OCI-LY1 (cell line): ENCODE measurements around the gene PLEKHA7.
"Not testable (repeated sequence)": the region's sequence is repeated elsewhere in the genome, so short reads cannot be mapped to it uniquely, and the experiment has no call there.

ENCODE experiments used
- H2AFZ ChIP-seq: fragments of 200-600 bp; sonication (generic), shearing (Covaris generic); 2 replicates; pipeline ENCODE4 v1.6.0; 2014; ENCODE audit warnings: antibody characterized with exemption, mild to moderate bottlenecking, low read length
- H3F3A ChIP-seq: fragments of 200-600 bp; sonication (generic), shearing (Covaris generic); 2 replicates; pipeline ENCODE4 v1.6.0; 2014; ENCODE audit warnings: mild to moderate bottlenecking, antibody characterized with exemption, low read length, moderate library complexity; ENCODE audit not compliant: insufficient read depth
- H3K27ac ChIP-seq: fragments of 200-600 bp; sonication (generic); 2 replicates; pipeline ENCODE4 v1.5.1; 2014; ENCODE audit warnings: low read length, mixed run types, mild to moderate bottlenecking, low read depth; ENCODE audit not compliant: poor library complexity, severe bottlenecking
- H3K27me3 ChIP-seq: fragments of 200-600 bp; sonication (generic); 2 replicates; pipeline ENCODE4 v1.6.0; 2014; ENCODE audit warnings: antibody characterized with exemption, mild to moderate bottlenecking, low read length, moderate library complexity; ENCODE audit not compliant: insufficient read depth
- H3K36me3 ChIP-seq: fragments of 200-600 bp; sonication (generic); 2 replicates; pipeline ENCODE4 v1.6.1; 2014; ENCODE audit warnings: mild to moderate bottlenecking, antibody characterized with exemption, low read length, moderate library complexity, mixed read lengths; ENCODE audit not compliant: insufficient read depth
- H3K4me1 ChIP-seq: fragments of 200-600 bp; sonication (generic); 2 replicates; pipeline ENCODE4 v1.5.1; 2014; ENCODE audit warnings: mild to moderate bottlenecking, low read length, moderate library complexity; ENCODE audit not compliant: insufficient read depth, severe bottlenecking
- H3K4me2 ChIP-seq: fragments of 200-600 bp; sonication (generic), shearing (Covaris generic); 2 replicates; pipeline ENCODE4 v1.6.1; 2014; ENCODE audit warnings: low read length
- H3K4me3 ChIP-seq: fragments of 200-600 bp; sonication (generic); 2 replicates; pipeline ENCODE4 v1.5.1; 2014; ENCODE audit warnings: low read length, low read depth, mild to moderate bottlenecking, mixed read lengths; ENCODE audit not compliant: poor library complexity, severe bottlenecking
- H3K79me2 ChIP-seq: fragments of 200-600 bp; shearing (Covaris generic); 2 replicates; pipeline ENCODE4 v1.6.1; 2016; ENCODE audit warnings: mixed run types, low read length, mixed read lengths; ENCODE audit not compliant: insufficient read depth
- H3K9ac ChIP-seq: fragments of 200-600 bp; sonication (generic), shearing (Covaris generic); 2 replicates; pipeline ENCODE4 v1.6.1; 2014; ENCODE audit warnings: mild to moderate bottlenecking, low read length, mixed read lengths
- H3K9me2 ChIP-seq: fragments of 200-600 bp; sonication (generic), shearing (Covaris generic); 2 replicates; pipeline ENCODE4 v1.6.1; 2014; ENCODE audit warnings: low read depth, mild to moderate bottlenecking, low read length, mixed read lengths
- H3K9me3 ChIP-seq: fragments of 200-600 bp; shearing (Covaris generic); 2 replicates; pipeline ENCODE4 v1.6.1; 2014; ENCODE audit warnings: low read length, mixed read lengths
- H4K20me1 ChIP-seq: fragments of 200-600 bp; sonication (generic), shearing (Covaris generic); 2 replicates; pipeline ENCODE4 v1.6.0; 2016; ENCODE audit warnings: mild to moderate bottlenecking, low read length; ENCODE audit not compliant: insufficient read depth
- EZH2 ChIP-seq: fragments of 200-600 bp; sonication (generic), shearing (Covaris generic); IDR thresholded peaks from 2 replicates; pipeline ENCODE4 v1.8.0; 2017; ENCODE audit warnings: borderline replicate concordance, mixed run types, mild to moderate bottlenecking, antibody characterized with exemption, low read length, moderate library complexity, mixed read lengths
- TF ChIP-seq, protein P1 (sequence below): fragments of 200-600 bp; sonication (generic), shearing (Covaris generic); IDR thresholded peaks from 2 replicates; pipeline ENCODE4 v1.5.1; 2017; ENCODE audit warnings: mild to moderate bottlenecking, antibody characterized with exemption, low read length, moderate library complexity, mixed read lengths

PLEKHA7 gene

GRCh38 chr11:16891165-16891564 is 123.0 kb downstream of the PLEKHA7 start:
- no peaks in the 10 kb centered on the region for H3K4me1 ChIP-seq
- no peaks in the 10 kb centered on the region for H3K79me2 ChIP-seq
- no peak overlapping the region for H3K27ac ChIP-seq
- no peak overlapping the region for H2AFZ ChIP-seq
- no peak overlapping the region for H3K4me2 ChIP-seq
- H3K9me2 ChIP-seq = no peaks in the 10 kb centered on the region
- H3K4me3 ChIP-seq = no peak overlapping the region
- no peaks in the 10 kb centered on the region for H3K9me3 ChIP-seq
- TF ChIP-seq, protein P1, sequence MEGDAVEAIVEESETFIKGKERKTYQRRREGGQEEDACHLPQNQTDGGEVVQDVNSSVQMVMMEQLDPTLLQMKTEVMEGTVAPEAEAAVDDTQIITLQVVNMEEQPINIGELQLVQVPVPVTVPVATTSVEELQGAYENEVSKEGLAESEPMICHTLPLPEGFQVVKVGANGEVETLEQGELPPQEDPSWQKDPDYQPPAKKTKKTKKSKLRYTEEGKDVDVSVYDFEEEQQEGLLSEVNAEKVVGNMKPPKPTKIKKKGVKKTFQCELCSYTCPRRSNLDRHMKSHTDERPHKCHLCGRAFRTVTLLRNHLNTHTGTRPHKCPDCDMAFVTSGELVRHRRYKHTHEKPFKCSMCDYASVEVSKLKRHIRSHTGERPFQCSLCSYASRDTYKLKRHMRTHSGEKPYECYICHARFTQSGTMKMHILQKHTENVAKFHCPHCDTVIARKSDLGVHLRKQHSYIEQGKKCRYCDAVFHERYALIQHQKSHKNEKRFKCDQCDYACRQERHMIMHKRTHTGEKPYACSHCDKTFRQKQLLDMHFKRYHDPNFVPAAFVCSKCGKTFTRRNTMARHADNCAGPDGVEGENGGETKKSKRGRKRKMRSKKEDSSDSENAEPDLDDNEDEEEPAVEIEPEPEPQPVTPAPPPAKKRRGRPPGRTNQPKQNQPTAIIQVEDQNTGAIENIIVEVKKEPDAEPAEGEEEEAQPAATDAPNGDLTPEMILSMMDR = no peak
- no peak for TF ChIP-seq EZH2
- H3F3A ChIP-seq = no peaks in the 10 kb centered on the region
- H3K9ac ChIP-seq = no peak overlapping the region
- H3K36me3 ChIP-seq = no peaks in the 10 kb centered on the region
- H3K27me3 ChIP-seq = no peaks in the 10 kb centered on the region
- H4K20me1 ChIP-seq = no peaks in the 10 kb centered on the region

DNA sequence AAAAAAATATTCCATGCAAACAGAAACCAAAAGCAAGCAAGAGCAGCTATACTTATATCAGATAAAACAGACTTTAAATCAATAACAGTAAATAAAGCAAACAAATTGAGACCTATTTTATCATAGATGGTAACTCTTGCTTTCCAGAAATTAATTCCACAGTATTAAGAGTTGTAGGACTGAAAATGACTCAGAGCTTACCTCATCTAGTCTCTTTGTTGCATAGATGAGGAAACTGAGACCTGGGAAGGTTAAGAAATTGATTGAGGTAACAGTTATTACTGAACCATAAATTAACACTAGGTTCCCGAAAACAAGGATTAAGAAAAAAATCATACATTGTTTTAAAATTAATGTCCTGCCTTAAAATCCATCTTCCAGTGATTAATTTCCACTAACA is 123.8 kb downstream of the PLEKHA7 start:
- no peak overlapping the region for H3K27ac ChIP-seq
- no peaks in the 10 kb centered on the region for H3K4me1 ChIP-seq
- TF ChIP-seq, protein P1 = no peak
- no peak for TF ChIP-seq EZH2
- no peaks in the 10 kb centered on the region for H3K9me3 ChIP-seq
- no peaks in the 10 kb centered on the region for H3K9me2 ChIP-seq
- H3K9ac ChIP-seq = no peak overlapping the region
- no peaks in the 10 kb centered on the region for H3F3A ChIP-seq
- no peak overlapping the region for H3K4me2 ChIP-seq
- H2AFZ ChIP-seq = no peak overlapping the region
- no peak overlapping the region for H3K4me3 ChIP-seq
- H3K79me2 ChIP-seq = no peaks in the 10 kb centered on the region
- no peaks in the 10 kb centered on the region for H3K27me3 ChIP-seq
- H3K36me3 ChIP-seq = no peaks in the 10 kb centered on the region
- H4K20me1 ChIP-seq = no peaks in the 10 kb centered on the region

DNA sequence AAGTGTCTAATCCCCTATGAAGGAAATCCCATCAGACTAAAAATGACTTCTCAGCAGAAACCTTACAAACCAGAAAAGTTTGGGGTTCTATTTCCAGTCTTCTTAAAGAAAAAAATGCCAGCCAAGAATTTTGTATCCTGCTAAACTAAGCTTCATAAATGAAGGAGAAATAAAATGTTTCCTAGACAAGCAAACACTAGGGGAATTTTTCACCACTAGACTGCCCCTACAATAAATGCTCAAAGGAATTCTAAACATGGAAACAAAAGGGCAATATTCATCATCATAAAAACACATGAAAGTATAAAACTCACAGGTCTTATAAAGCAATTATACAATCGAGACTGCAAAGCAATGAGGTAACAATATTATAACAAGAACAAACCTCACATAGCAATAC is 124.3 kb downstream of the PLEKHA7 start:
- H4K20me1 ChIP-seq = no peaks in the 10 kb centered on the region
- no peak overlapping the region for H3K4me3 ChIP-seq
- no peak overlapping the region for H3K9ac ChIP-seq
- no peaks in the 10 kb centered on the region for H3K9me3 ChIP-seq
- H3K4me1 ChIP-seq = no peaks in the 10 kb centered on the region
- H3F3A ChIP-seq = no peaks in the 10 kb centered on the region
- H3K27ac ChIP-seq = no peak overlapping the region
- no peaks in the 10 kb centered on the region for H3K79me2 ChIP-seq
- no peaks in the 10 kb centered on the region for H3K27me3 ChIP-seq
- H2AFZ ChIP-seq = no peak overlapping the region
- no peaks in the 10 kb centered on the region for H3K9me2 ChIP-seq
- TF ChIP-seq EZH2 = no peak
- TF ChIP-seq, protein P1 = no peak
- no peaks in the 10 kb centered on the region for H3K36me3 ChIP-seq
- no peak overlapping the region for H3K4me2 ChIP-seq

DNA sequence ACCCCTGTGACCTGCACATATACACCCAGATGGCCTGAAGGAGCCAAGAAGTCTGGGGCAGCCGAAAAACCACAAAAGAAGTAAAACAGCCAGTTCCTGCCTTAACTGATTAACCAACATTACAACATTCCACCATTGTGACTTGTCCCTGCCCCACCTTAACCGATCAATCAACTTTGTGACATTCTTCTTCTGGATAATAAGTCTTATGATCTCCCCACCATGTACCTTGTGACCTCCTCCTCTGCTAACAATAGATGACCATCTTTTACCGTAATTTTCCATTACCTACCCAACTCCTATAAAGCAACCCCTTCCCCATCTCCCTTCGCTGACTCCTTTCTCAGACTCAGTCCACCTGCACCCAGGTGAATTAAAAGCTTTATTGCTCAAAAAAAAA is 125.2 kb downstream of the PLEKHA7 start:
- H3K36me3 ChIP-seq, H3F3A ChIP-seq, H3K4me1 ChIP-seq, H3K79me2 ChIP-seq, H3K9me3 ChIP-seq, H3K4me3 ChIP-seq, H3K9ac ChIP-seq, H2AFZ ChIP-seq, H3K27ac ChIP-seq, H3K27me3 ChIP-seq, H3K9me2 ChIP-seq, H4K20me1 ChIP-seq, H3K4me2 ChIP-seq: not testable (repeated sequence)

- not testable (repeated sequence) for H3K9ac ChIP-seq, H3K9me3 ChIP-seq, H3K4me1 ChIP-seq, H3K4me3 ChIP-seq, H3K9me2 ChIP-seq, H3K79me2 ChIP-seq, H3K27me3 ChIP-seq, H3F3A ChIP-seq, H3K36me3 ChIP-seq, H3K4me2 ChIP-seq, H3K27ac ChIP-seq, H2AFZ ChIP-seq, H4K20me1 ChIP-seq
Measured at GRCh38 chr11:16887887-16888286, 126.3 kb downstream of the PLEKHA7 start.
